H1 (cell line): Measurements from ENCODE around the gene MEGF11. TPM values are rescaled to one million over a fixed set of nuclear protein-coding genes. Genes with fewer than 3 reads are reported as not detected.

Source experiments
- CTCF ChIA-PET: fragments of 300-600 bp; sonication (Branson Sonifier 250); formaldehyde crosslinking; loops from one replicate; lab custom pipeline; 2021; ENCODE audit not compliant: partially characterized antibody; lab: Charles Lee
- POLR2A ChIA-PET: fragments of 300-600 bp; sonication (Branson Sonifier 250); formaldehyde crosslinking; loops from one replicate; lab custom pipeline; 2021; ENCODE audit warnings: inconsistent platforms; ENCODE audit not compliant: partially characterized antibody; lab: Charles Lee
- DNase-seq, 2 experiments: peaks; one replicate each; pipeline versions ENCODE4 v3.0.0 to v3.0.0-alpha.2; 2010 to 2022; ENCODE audit warnings: low spot score in 2 of 2, low read depth in 1 of 2, mixed read lengths in 1 of 2
- FAIRE-seq: peaks from 2 replicates; lab custom pipeline; 2011; peaks lifted over from hg19 to GRCh38; lab: Jason Lieb, UNC
- H2AFZ ChIP-seq: 2 replicates; pipeline ENCODE4 v1.8.1; 2012; ENCODE audit warnings: low read length, inconsistent platforms
- H2AK5ac ChIP-seq: 2 replicates; pipeline ENCODE4 v1.6.1; 2013; ENCODE audit warnings: low read depth, low read length
- H2BK120ac ChIP-seq: replicated peaks from 2 replicates; pipeline ENCODE3; 2013; ENCODE audit warnings: low read depth, low read length, inconsistent platforms
- H2BK12ac ChIP-seq: 2 replicates; pipeline ENCODE4 v1.6.1; 2013; ENCODE audit warnings: low read depth, low read length
- H2BK15ac ChIP-seq: 2 replicates; pipeline ENCODE4 v1.6.1; 2013; ENCODE audit warnings: low read length
- H2BK20ac ChIP-seq: 2 replicates; pipeline ENCODE4 v1.6.1; 2013; ENCODE audit warnings: low read length
- H2BK5ac ChIP-seq: 2 replicates; pipeline ENCODE4 v1.6.1; 2013; ENCODE audit warnings: low read depth, low read length
- H3K14ac ChIP-seq: 2 replicates; pipeline ENCODE4 v1.6.1; 2013; ENCODE audit warnings: inconsistent platforms; ENCODE audit not compliant: insufficient read length
- H3K18ac ChIP-seq: 2 replicates; pipeline ENCODE4 v1.6.1; 2013; ENCODE audit warnings: low read length; ENCODE audit errors: extremely low read depth
- H3K23ac ChIP-seq: 2 replicates; pipeline ENCODE4 v1.6.1; 2013; ENCODE audit warnings: inconsistent platforms; ENCODE audit not compliant: insufficient read length
- H3K23me2 ChIP-seq: 2 replicates; pipeline ENCODE4 v1.6.1; 2013; ENCODE audit warnings: low read depth, low read length
- H3K27ac ChIP-seq: 2 replicates; pipeline ENCODE4 v1.6.1; 2011; ENCODE audit warnings: low read depth, low read length, inconsistent platforms
- H3K27me3 ChIP-seq, 4 experiments: replicated peaks in 1 of 4; 1 replicate in 1 of 4; 2 replicates in 3 of 4; pipeline versions ENCODE4 v1.6.1 to v1.8.1; 2011 to 2013; ENCODE audit warnings: low read length in 3 of 4, mild to moderate bottlenecking in 3 of 4, inconsistent platforms in 2 of 4, mixed read lengths in 2 of 4, moderate library complexity in 1 of 4; ENCODE audit not compliant: control insufficient read depth in 3 of 4, insufficient read depth in 3 of 4; ENCODE audit errors: extremely low read depth in 1 of 4
- H3K36me3 ChIP-seq, 4 experiments: 2 replicates each; pipeline versions ENCODE4 v1.6.1 to v1.8.1; 2011 to 2013; ENCODE audit warnings: mild to moderate bottlenecking in 4 of 4, low read length in 3 of 4, moderate library complexity in 2 of 4, control low read depth in 1 of 4, inconsistent platforms in 1 of 4; ENCODE audit not compliant: insufficient read depth in 4 of 4, control insufficient read depth in 2 of 4
- H3K4ac ChIP-seq: replicated peaks from 2 replicates; pipeline ENCODE3; 2013; ENCODE audit warnings: low read length, low read depth, mixed read lengths, inconsistent platforms; ENCODE audit not compliant: insufficient read length
- H3K4me1 ChIP-seq, 4 experiments: replicated peaks in 1 of 4; 1 replicate in 1 of 4; 2 replicates in 3 of 4; pipeline versions ENCODE4 v1.6.1 to v1.8.1; 2011 to 2013; ENCODE audit warnings: low read length in 3 of 4, inconsistent platforms in 2 of 4, mixed read lengths in 1 of 4; ENCODE audit not compliant: insufficient read depth in 4 of 4, control insufficient read depth in 3 of 4
- H3K4me2 ChIP-seq, 2 experiments: 2 replicates each; pipeline versions ENCODE4 v1.6.1 to v1.8.1; 2011 to 2013; ENCODE audit warnings: low read depth in 2 of 2, low read length in 2 of 2, control low read depth in 1 of 2, inconsistent platforms in 1 of 2, mild to moderate bottlenecking in 1 of 2; ENCODE audit not compliant: insufficient read depth in 1 of 2
- H3K4me3 ChIP-seq, 4 experiments: fragments of 200-600, 300-600 bp in 1 of 4; sonication (generic), shearing (Covaris generic), sonication (Bioruptor Twin) in 1 of 4; 2 replicates each; pipeline versions ENCODE4 v1.5.1 to v1.8.1; 2011 to 2016; ENCODE audit warnings: low read length in 4 of 4, low read depth in 3 of 4, control low read depth in 2 of 4, inconsistent platforms in 2 of 4, mild to moderate bottlenecking in 2 of 4, mixed read lengths in 1 of 4, moderate library complexity in 1 of 4; ENCODE audit not compliant: insufficient read depth in 2 of 4; ENCODE audit errors: extremely low read depth in 1 of 4
- H3K56ac ChIP-seq: replicated peaks from 2 replicates; pipeline ENCODE3; 2013; ENCODE audit warnings: low read depth, mild to moderate bottlenecking, mixed read lengths, low read length, inconsistent platforms; ENCODE audit not compliant: insufficient read length
- H3K79me1 ChIP-seq: 2 replicates; pipeline ENCODE4 v1.6.1; 2013; ENCODE audit warnings: low read depth, low read length, control low read depth
- H3K79me2 ChIP-seq, 2 experiments: 2 replicates each; pipeline versions ENCODE4 v1.6.1 to v1.8.1; 2012 to 2013; ENCODE audit warnings: low read length in 2 of 2, mild to moderate bottlenecking in 2 of 2, inconsistent platforms in 1 of 2; ENCODE audit not compliant: insufficient read depth in 2 of 2, control insufficient read depth in 1 of 2
- H3K9ac ChIP-seq, 4 experiments: replicated peaks in 1 of 4; 1 replicate in 1 of 4; 2 replicates in 3 of 4; pipeline versions ENCODE4 v1.6.1 to v1.8.1; 2011 to 2013; ENCODE audit warnings: low read depth in 3 of 4, low read length in 3 of 4, control low read depth in 2 of 4, mild to moderate bottlenecking in 2 of 4, moderate library complexity in 2 of 4, inconsistent platforms in 1 of 4; ENCODE audit errors: extremely low read depth in 1 of 4
- H3K9me3 ChIP-seq, 2 experiments: 2 replicates each; pipeline versions ENCODE4 v1.6.1 to v1.8.1; 2012 to 2013; ENCODE audit warnings: mild to moderate bottlenecking in 2 of 2, moderate library complexity in 2 of 2, control low read depth in 1 of 2, inconsistent platforms in 1 of 2, low read depth in 1 of 2, low read length in 1 of 2, mixed read lengths in 1 of 2; ENCODE audit not compliant: insufficient read depth in 2 of 2
- H4K20me1 ChIP-seq, 2 experiments: replicated peaks in 1 of 2; 2 replicates each; pipeline versions ENCODE3 to v1.8.1; 2011 to 2013; ENCODE audit warnings: inconsistent platforms in 2 of 2, low read length in 2 of 2, mild to moderate bottlenecking in 1 of 2; ENCODE audit not compliant: insufficient read depth in 2 of 2, control insufficient read depth in 1 of 2
- H4K5ac ChIP-seq: 2 replicates; pipeline ENCODE4 v1.6.1; 2013; ENCODE audit warnings: low read length, low read depth, mixed read lengths, inconsistent platforms; ENCODE audit not compliant: insufficient read length
- H4K8ac ChIP-seq: 2 replicates; pipeline ENCODE4 v1.8.0; 2013; ENCODE audit warnings: mild to moderate bottlenecking, moderate library complexity, low read length, inconsistent platforms; ENCODE audit not compliant: insufficient read depth; ENCODE audit errors: extremely low read depth
- H4K91ac ChIP-seq: replicated peaks from 2 replicates; pipeline ENCODE3; 2013; ENCODE audit warnings: low read length, mixed read lengths, inconsistent platforms; ENCODE audit not compliant: insufficient read length
- CBX8 ChIP-seq: fragments of 300-800, 300-1000 bp; sonication (generic); IDR thresholded peaks from 2 replicates; pipeline ENCODE4 v1.7.1; 2016; ENCODE audit warnings: low read depth, low read length, borderline replicate concordance
- CREB1 ChIP-seq: IDR thresholded peaks from 2 replicates; pipeline ENCODE4 v1.6.1; 2012; ENCODE audit warnings: inconsistent platforms
- HDAC6 ChIP-seq: IDR thresholded peaks from one replicate; pipeline ENCODE4 v1.7.1; 2012; ENCODE audit warnings: low read depth, mild to moderate bottlenecking, inconsistent platforms, low read length, moderate library complexity
- SP2 ChIP-seq: IDR thresholded peaks from 2 replicates; pipeline ENCODE4 v1.6.1; 2012; ENCODE audit warnings: mild to moderate bottlenecking, low read length, inconsistent platforms
- SRF ChIP-seq: IDR thresholded peaks from 2 replicates; pipeline ENCODE4 v1.6.1; 2011; ENCODE audit warnings: mild to moderate bottlenecking, low read depth, low read length, moderate library complexity
- TAF1 ChIP-seq: IDR thresholded peaks from 2 replicates; pipeline ENCODE4 v1.6.1; 2011; ENCODE audit warnings: mild to moderate bottlenecking, low read depth, low read length
- WGBS, 2 experiments: shearing (Covaris generic) in 1 of 2; methylation state at CpG; one replicate each; pipeline versions ENCODE4 v1.1.6 to v1.1.7; 2013 to 2015; ENCODE audit warnings: low lambda C conversion rate in 2 of 2, mixed read lengths in 2 of 2, inconsistent platforms in 1 of 2, low coverage in 1 of 2, missing lambda C conversion rate in 1 of 2; ENCODE audit not compliant: insufficient replicate concordance in 2 of 2, insufficient coverage in 1 of 2, insufficient read length in 1 of 2; ENCODE audit errors: extremely low coverage in 1 of 2, missing lambda C conversion rate in 1 of 2; 5-methylcytosine and 5-hydroxymethylcytosine counted together
- polyA plus RNA-seq, 7 experiments: library from polyadenylated mRNA; depleted of rRNA in 3 of 7; stranded (reverse) in 5 of 7; unstranded in 2 of 7; fragments of >200 nt in 5 of 7; fragments of 200-250 nt in 2 of 7; gene quantifications; 1 replicate in 5 of 7; 2 replicates in 1 of 7; 4 replicates in 1 of 7; pipeline versions ENCODE4 v1.2.1 to v1.2.3, GENCODE V29; 2011 to 2013; ENCODE audit warnings: missing spikeins in 2 of 7, mixed read lengths in 2 of 7
- total RNA-seq: library from RNA; stranded (reverse); fragmentation: NEBNext Ultra II Directional; extraction: Animal tissue kit (Norgen Biotek cat#: 25700); gene quantifications from 2 replicates; pipeline ENCODE4 v1.2.1, GENCODE V29; 2021
- TF ChIP-seq, protein P1 (sequence below): IDR thresholded peaks from 2 replicates; pipeline ENCODE4 v1.6.1; 2012; ENCODE audit warnings: inconsistent platforms
- TF ChIP-seq, protein P2 (sequence below): IDR thresholded peaks from 2 replicates; pipeline ENCODE4 v1.6.1; 2011; ENCODE audit warnings: low read length, improper control_type of control experiment

Gene MEGF11
- total and polyA plus RNA-seq, 2 of the 8 experiments (the other 6 are each of a cell fraction or from before 2014, with no cell fraction given), result 4.4 to 4.8 TPM

DNA sequence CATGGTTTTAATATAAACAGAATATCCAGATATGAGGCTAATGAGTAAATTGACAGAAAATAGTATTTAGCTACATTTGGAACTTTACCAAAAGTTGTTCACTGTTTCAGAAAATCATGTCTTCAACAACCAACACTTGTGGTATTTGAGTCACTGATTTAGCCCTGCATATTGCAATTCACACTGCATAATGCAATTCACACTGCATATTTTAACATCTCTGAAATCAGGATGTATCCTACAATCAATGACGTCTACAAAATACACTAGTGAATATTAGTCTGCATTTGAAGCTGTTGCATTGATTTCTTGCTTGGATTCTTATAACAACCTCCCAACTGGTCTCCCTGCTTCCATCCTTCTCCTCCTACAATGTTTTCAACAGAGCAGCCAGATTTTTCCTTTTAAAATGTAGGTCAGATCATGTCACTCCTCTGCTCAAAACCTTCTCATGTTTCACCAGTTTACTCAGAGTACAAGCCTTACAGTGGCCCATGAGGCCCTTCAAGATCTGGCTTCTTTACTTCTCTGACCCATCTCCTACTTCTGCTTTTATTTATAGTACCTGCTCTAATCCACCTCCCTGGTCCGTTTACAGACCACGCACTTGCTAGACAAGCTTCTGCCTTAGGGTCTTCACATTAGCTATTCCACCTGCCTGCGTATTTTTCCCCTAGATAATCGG is 395.7 kb downstream of the MEGF11 start:
- H3K9me3 ChIP-seq, result no peaks in the 10 kb centered on the region
- no peak overlapping the region for H2AK5ac ChIP-seq
- TF ChIP-seq CBX8 (no peak), SRF (no peak), HDAC6 (no peak), CREB1 (no peak), SP2 (no peak), TAF1 (no peak)
- TF ChIP-seq, protein P1, sequence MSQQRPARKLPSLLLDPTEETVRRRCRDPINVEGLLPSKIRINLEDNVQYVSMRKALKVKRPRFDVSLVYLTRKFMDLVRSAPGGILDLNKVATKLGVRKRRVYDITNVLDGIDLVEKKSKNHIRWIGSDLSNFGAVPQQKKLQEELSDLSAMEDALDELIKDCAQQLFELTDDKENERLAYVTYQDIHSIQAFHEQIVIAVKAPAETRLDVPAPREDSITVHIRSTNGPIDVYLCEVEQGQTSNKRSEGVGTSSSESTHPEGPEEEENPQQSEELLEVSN, result no peak
- TF ChIP-seq, protein P2, sequence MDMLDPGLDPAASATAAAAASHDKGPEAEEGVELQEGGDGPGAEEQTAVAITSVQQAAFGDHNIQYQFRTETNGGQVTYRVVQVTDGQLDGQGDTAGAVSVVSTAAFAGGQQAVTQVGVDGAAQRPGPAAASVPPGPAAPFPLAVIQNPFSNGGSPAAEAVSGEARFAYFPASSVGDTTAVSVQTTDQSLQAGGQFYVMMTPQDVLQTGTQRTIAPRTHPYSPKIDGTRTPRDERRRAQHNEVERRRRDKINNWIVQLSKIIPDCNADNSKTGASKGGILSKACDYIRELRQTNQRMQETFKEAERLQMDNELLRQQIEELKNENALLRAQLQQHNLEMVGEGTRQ, result no peak
- H3K79me1 ChIP-seq, result no peaks in the 10 kb centered on the region
- H3K27me3 ChIP-seq, result no peaks in the 10 kb centered on the region
- no peak overlapping the region for H3K4ac ChIP-seq
- H3K56ac ChIP-seq, result no peak overlapping the region
- FAIRE-seq (no peak), DNase-seq (no peak)
- no peak overlapping the region for H2BK12ac ChIP-seq
- no peaks in the 10 kb centered on the region for H3K4me1 ChIP-seq
- H2BK15ac ChIP-seq, result no peak overlapping the region
- ChIA-PET CTCF (interaction anchor here (0.6 to 5.0 kb wide), 24 partner anchors 9 to 609 kb away, joined by 3 to 40 read pairs (median 5); partner anchors contain the start of genes DENND4A and RAB11A), POLR2A (interaction anchor here (1.6 kb wide), 1 partner anchor 12 kb away, joined by 7 read pairs; the partner anchor contains the start of gene RAB11A)
- no peak overlapping the region for H3K18ac ChIP-seq
- no peaks in the 10 kb centered on the region for H3K23me2 ChIP-seq
- no peak overlapping the region for H3K4me2 ChIP-seq
- H3K79me2 ChIP-seq, result no peaks in the 10 kb centered on the region
- H3K27ac ChIP-seq, result no peak overlapping the region
- H4K20me1 ChIP-seq, result no peaks in the 10 kb centered on the region
- no peak overlapping the region for H3K4me3 ChIP-seq
- no peak overlapping the region for H4K91ac ChIP-seq
- H2AFZ ChIP-seq, result peak overlapping the region; percentile 74
- H2BK5ac ChIP-seq, result no peak overlapping the region
- no peak overlapping the region for H2BK120ac ChIP-seq
- no peak overlapping the region for H3K14ac ChIP-seq
- H4K8ac ChIP-seq, result no peak overlapping the region
- H4K5ac ChIP-seq, result no peak overlapping the region
- 94% methylated on average over 5 of the region's 5 CpGs; no CpG with 5 or more reads in 1 of the 2 experiments for whole genome bisulfite sequencing, 2 experiments
- H2BK20ac ChIP-seq, result no peak overlapping the region
- no peak overlapping the region for H3K23ac ChIP-seq
- no peak overlapping the region for H3K9ac ChIP-seq
- H3K36me3 ChIP-seq, result no peaks in the 10 kb centered on the region
